Stimulated activated naive CD4-positive, alpha-beta T cell treated with Interleukin-2 at 50 U/mL for 16 hours (primary cell): ENCODE results near the gene MMD.
"Not testable (repeated sequence)": the region's sequence is repeated elsewhere in the genome, so short reads cannot be mapped to it uniquely, and the experiment has no call there.

ENCODE experiments used
- DNase-seq: peaks from one replicate; lab custom pipeline; 2025; lab: John Stamatoyannopoulos, UW

The MMD gene, protein sequence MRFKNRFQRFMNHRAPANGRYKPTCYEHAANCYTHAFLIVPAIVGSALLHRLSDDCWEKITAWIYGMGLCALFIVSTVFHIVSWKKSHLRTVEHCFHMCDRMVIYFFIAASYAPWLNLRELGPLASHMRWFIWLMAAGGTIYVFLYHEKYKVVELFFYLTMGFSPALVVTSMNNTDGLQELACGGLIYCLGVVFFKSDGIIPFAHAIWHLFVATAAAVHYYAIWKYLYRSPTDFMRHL

DNA sequence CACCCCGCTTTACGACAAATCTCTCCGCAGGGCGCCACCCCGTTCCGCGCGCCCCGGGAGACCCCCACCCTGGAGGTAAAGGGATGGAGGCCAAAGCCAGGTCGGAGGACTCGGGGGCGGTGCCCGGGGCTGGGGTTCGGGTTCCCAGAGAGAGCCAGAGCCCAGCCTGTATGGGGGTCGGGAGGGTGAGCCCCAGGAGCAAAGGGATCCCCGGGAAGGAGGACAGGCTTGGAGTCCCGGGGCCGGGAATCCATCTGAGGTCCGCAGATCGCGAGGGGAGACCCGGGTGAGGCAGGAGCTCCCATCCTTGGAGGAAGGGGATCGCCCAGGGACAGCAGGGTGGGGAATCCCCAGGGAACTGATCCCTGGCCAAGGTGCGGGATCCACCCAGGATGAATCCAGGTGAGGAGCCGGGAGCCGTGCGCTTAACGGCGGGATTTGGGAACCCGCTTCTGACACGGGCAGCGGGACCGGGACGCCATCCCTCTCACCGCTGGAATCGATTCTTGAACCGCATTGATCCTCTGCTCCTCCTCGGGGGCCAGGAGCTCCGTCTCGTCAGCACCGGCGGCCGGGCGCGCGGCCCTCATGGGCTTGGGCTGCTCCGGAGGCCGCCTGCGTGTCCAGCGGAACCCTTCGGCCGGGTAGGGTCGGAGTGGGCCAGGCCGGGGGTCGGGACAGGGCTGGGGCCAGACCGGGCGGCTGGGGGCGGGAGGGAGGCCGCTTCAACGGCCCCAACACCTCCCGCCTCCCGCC lies at the start of gene MMD:
Gene MMD (minus strand): TSS at position 657 of the 756 bp plus-strand sequence. CDS start 140 bp downstream, at position 517.
- no peak for DNase-seq

DNA sequence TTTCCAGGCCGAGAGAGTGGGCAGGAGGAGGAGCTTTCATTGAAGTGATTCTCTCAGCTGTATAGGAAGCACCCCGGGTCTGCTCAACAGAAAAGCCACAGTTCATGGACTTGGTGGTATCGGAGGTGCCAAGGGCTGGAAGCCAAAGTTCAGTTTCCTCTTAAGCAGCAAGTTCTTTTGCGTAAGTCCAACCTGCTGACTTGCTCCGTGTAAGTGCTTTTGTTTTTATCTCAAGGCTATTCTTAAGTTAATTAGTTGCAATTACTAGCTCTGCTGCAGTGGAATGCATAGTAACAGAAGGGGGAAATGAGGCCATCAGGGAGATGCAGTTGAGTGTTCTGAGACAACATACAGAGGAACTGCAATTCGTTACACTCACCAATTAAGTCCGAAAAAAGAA lies 45.0 kb upstream of the MMD start:
- no peak for DNase-seq

DNA sequence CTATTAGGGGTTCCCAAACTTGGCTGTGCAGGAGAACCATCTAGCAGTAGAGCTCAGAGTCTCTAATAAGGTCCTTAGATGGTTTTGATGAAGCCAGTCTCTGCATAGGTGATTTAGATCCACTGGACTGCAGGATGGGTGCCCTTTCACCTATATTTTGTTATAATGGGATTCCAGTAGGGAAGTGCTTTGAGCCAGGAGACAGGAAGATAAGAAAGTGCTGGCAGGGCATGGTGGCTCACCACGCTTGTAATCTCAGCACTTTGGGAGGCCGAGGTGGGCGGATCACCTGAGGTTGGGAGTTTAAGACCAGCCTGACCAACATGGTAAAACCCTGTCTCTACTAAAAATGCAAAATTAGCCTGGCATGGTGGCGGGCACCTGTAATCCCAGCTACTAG lies 44.1 kb upstream of the MMD start:
- DNase-seq = not testable (repeated sequence)

DNA sequence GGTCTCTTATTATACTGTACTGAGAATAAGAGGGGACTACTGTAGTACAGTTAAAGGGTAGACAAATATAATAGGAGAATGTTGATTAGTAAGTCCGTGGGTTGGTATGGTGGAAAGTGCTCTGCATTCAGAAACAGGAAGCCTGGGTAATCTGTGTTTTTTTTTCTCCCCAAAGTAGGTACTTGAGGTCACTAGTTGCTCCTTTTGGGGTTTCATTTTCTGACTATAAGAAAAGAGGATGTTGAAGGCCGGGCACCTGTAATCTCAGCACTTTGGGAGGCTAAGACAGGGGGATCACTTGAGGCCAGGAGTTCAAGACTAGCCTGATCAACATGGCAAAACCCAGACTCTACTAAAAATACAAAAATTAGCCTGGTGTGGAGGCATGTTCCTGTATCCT lies 42.0 kb upstream of the MMD start:
- no peak for DNase-seq

DNA sequence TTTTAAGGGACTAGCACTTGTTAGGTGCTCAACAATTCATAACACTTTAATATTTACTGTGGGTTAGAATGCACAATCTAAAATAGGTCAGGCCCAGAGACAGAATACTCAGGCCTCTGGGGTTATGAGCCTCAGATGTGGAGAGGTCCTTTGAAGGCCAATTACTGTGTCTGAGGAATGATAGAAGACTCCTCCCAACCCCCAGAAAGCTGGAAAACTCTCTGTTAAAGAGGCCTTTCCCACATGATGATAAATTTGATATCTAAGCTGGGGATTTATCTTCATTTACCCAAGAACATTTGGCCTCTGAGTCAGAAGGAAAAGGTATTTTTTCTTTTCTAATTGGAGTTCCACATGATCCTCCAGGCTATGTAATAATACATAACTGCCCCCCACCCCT lies 41.1 kb upstream of the MMD start:
- no peak for DNase-seq

DNA sequence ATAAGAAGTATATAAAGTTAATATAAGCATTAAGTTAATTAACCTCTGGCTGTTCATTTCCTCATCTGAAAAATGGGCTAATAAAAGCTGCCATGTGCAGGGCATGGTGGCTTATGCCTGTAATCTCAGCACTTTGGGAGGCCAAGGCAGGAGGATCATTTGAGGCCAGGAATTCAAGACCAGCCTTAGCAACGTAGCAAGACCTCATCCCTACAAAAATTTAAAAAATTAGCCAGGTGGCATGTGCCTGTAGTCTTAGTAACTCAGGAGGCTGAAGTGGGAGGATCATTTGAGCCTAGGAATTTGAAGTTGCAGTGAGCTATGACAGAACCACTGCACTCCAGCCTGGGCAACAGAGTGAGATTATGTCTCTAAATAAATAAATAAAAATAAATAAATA lies 40.6 kb upstream of the MMD start:
- DNase-seq = no peak

DNA sequence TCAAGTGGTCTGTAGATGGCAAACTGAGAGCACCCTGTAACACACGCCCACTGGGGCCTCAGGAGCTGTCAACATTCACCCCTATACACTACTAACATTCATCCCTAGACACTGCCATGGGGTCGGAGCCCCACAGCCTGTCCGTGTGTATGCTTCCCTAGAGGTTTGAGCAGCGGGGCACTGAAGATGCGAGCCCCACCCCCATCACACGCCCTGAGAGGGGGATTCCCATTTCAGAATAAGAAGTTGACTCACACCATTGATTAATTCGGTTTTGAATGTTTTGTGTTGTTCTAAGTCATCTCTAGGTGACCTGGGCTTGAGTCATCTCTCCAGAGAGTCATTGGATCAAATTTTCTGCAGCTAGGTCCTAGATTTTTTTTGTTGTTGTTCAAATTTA lies 37.3 kb upstream of the MMD start:
- DNase-seq = peak; percentile 49

DNA sequence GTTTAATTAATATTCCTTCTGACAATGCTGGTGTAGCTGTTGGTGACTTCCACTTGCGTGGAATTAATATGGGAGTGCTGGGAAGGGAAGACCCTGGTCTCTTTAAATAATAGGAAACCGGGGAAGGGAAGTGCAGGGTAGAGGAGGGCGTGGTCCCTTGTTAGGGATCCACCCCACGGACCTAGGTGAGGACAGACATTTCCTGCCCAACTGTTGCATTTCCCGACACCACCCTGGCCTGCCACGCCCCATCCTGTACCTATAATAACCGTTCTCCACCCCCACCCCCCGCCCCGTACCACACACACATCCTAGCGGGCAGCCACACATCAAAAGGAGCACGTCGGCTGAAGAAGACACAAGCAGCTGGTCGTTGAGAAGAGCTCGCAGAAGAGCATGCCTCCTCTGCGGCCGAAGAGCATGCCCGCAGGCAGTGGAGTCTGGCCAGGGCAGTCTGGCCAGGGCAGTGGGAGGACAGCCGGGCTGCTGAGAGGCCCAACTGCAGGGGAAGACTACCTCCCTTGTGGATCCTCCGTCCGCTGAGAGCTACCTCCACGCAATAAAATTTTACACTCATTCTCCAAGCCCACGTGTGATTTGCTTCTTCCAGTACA lies 36.8 kb upstream of the MMD start:
- DNase-seq = no peak

DNA sequence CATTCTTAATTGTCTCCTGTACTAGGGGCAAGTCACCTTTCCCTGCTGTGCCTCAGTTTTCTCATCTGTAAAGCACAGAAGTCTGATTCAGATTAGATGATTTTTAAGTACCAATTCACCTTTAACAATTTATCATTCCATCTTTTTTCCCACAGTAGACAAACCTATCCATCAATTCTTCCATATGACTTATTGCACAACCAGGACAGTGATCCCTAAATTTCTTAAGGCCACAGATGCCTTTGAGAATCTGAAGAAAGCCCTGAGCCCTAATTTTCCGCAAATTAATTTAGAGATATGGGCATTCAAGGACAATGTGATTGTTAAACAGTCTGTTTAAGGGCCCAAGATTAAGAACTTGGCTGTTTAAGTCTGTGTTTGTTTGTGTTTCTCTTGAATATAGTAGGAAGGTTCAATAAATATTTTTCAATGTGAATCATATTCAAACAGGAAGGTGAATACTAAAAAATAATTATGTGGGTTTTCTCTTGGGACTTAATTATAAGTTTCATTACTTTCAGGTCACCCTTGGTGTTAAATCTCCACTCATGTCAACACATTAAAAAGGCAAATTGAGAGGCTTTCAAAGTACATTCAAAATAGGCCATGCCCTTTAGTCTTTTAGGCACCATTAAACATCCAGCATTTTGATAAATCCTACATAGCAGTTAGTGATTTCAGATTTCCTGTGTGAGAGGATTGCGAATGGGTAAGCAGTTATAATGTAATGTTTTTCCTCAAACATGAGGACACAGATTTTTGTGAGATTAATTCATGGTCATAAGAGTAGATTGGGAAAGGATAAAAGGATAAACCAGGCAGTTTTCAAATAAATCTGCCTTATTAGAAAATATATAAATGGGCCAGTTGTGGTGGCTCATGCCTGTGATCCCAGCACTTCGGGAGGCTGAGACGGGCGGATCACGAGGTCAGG lies 34.9 kb upstream of the MMD start:
- no peak for DNase-seq

DNA sequence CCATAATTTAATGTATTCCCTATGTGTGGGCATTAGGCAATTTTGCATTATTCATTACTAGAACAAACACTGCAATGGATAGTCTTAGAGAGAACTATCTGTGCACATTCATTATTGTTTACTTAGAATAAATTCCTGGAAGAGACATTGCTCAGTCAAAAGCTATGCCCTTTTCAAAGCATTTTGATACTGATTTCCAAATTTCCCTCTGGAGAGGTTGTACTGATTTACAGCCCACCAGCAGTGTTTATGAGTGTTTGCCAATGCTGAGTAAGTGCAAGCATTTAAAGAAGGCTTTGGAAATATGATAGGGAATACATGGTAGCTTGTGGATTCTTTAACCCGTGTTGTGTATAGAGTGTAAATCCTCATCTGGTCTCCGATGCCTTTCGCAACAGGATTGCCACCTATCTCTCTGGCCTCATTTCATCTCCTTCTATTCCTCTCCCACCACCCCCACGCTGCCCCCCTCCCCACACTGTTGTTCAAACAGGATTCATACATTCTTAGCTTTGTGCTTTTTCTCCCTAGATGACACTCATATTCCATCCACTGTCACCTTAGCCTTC lies 33.4 kb upstream of the MMD start:
- DNase-seq = no peak

DNA sequence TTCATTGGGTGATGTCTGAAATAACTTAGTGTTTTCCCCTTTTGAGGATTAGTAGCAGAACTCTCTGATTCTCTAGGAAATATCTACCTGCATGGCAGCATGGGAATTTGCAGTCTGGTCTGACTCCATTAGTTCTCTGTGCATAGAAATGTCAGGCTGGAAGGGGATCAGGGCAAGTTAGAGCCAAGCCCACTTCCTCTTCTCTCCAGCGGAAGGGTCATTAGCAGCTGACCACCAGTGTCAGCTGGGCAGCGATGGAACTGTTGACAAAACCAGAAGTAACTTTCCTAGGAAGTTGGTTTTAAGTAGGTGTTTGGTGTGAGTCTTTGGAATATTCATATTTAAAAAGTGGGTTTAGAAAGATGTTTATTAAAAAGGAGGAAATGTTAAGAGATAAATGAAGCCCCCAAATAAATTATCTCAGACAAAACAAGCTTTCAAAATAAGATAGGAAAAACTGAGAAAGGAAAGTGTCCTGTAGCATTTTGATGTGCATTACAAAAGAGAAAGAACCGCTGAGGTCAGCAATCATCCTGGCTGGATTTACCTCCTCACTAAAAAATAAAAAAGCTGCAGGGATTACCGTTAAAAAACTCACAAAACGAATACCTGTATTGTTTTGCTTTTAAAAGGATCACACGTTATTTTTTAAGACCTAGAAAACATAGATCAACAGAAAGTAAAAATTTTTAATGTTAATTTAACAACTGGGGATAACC lies 32.4 kb upstream of the MMD start:
- no peak for DNase-seq

DNA sequence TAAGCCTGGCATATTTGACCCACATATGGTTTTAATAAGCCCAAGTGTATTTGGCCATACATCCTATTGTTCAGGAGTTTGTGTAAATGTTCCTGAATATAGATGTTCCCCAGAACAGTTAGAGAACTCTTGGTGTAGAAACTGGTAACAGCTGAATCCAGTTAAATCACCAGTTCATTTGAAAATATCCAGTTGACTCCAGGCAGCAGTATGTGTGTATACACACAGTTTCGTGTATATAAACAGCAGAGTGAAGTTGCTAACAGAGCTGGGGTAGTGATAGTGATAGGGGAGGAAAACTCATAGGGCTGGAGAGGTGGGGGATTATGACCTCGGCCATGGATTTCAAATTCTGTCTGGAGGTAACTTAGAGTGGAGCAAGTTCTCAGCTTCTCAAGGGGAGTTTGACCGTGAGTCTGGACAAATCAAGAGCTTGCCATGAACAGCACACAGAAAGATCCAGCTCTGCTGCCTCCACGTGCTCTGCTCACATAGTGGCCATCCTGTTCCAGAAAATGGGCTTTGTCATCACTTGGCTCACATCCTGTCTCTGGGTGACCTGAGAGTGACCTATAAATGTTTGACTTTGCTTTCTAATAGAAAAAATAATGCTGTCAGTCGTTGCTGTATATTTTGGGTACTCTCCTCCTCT lies 30.6 kb upstream of the MMD start:
- no peak for DNase-seq

DNA sequence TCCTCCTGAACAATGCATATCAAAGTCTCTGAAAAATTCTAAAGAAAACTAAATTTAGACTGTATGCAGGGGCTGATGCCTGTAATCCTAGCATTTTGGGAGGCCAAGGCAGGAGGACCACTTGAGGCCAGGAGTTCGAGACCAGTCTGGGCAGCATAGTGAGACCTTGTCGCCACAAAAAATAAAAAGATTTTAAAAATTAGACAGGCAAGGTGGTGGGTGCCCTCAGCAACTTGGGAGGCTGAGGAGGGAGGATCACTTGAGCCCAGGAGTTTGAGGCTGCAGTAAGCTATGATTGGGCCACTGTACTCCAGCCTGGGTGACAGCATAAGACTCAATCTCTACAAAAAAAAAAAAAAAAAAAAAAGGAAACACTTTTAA lies 30.1 kb upstream of the MMD start:
- DNase-seq = no peak

DNA sequence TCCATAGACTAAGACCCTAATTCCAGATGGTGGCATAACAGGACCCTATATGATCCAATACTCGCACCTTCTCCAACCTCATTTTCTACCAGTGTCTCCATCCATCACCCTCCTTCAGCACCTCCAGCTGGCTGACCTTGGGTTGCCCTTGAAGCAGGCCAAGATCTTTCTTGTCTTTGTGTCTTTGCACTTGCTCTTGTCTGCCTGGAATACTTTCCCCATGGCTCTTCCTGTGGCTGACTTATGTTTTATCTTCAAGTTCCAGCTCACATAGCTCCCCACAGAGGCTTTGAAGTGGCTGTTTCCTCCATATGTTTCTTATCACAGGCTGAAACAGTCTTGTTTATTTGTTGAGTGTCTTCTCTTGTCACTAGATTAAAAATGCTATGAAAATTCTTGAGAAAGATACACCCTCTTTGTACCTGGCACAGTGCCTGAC lies 29.6 kb upstream of the MMD start:
- no peak for DNase-seq

DNA sequence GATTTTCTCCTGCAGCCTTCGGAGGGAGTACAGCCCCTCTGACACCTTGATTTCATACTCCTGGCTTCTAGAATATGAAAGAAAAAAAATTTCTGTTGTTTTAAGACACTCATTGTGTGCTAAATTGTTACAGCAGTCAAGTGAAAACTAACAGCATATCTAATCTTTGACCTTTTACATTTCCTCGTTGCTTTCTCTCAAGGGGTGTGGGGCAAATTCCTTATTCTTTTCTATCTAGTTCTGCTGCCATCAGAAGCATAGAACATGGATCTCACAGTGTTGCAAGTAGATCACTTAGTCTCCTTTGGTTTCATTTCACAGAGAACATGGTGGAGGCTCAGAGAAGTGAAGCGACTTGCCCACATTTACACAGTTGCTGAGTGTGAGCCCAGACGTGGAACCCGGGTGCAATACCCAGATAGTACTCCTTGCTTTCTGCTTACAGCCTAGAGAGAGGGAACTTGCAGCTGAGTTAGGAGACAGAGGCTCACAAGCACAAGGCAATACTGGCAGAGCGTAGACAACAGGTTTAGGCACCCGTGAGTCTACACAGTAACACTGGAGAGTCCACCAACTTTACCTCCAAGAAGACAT lies 28.7 kb upstream of the MMD start:
- DNase-seq = no peak

DNA sequence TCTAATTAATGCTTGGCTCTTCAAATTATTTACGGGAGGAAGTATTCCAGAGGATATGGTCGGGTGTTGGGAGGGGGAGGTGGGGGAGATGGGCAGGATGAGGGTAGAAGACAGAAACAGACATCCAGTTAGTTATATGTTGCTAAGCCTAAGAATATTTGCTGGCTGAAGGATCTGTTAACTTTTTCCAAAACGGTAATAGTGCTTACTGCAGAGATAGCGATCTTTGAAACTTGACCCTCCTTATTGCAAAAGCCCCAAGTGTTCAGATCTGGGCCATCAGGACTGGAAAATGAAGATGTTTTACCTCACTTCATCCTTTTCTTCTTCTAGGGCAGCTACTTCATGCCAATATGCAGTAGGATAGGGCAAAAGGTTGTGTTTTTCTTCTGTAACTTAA lies 27.0 kb upstream of the MMD start:
- DNase-seq = no peak

DNA sequence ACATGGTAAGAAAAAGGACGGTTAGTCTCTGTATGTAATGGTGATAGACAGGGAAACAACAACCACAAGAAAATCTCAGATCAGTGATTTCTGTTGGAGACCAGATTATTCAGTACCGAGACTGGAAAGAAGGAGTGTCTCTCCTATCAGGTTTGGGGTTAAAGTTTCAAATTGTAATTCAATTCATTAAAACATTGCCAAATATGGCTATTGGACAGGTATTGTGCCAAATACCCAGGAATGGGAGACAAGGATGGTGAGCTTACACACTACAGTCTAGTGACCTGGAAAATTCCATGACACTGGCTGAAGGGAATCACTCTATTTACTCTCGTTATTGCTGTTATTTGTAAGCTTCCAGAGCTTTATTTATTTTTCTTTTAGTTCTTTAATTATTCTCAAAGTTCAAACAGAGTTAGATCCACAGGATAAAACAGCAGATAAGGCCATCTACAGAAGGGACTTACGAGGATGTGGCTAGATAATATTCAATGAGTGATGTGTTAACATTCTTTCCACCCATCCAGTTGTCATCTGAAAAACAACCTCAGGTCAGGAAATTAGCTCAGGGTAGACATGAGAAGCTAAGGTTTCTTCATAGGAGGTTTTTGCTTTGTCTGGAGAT lies 25.1 kb upstream of the MMD start:
- DNase-seq = no peak

DNA sequence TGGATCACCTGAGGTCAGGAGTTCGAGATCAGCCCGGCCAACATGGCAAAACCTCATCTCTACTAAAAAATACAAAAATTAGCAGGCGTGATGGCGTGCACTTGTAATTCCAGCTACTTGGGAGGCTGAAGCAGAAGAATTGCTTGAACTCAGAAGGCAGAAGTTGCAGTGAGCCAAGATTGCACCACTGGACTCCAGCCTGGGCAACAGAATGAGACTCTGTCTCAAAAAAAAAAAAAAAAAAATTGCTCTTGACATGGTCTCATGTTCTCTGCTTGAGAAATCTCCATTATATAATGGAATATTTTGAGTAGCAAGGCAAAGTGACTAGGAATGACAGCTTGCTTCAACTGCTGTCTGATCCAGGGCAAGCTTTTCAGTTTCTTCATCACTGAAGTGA lies 24.4 kb upstream of the MMD start:
- DNase-seq = not testable (repeated sequence)

DNA sequence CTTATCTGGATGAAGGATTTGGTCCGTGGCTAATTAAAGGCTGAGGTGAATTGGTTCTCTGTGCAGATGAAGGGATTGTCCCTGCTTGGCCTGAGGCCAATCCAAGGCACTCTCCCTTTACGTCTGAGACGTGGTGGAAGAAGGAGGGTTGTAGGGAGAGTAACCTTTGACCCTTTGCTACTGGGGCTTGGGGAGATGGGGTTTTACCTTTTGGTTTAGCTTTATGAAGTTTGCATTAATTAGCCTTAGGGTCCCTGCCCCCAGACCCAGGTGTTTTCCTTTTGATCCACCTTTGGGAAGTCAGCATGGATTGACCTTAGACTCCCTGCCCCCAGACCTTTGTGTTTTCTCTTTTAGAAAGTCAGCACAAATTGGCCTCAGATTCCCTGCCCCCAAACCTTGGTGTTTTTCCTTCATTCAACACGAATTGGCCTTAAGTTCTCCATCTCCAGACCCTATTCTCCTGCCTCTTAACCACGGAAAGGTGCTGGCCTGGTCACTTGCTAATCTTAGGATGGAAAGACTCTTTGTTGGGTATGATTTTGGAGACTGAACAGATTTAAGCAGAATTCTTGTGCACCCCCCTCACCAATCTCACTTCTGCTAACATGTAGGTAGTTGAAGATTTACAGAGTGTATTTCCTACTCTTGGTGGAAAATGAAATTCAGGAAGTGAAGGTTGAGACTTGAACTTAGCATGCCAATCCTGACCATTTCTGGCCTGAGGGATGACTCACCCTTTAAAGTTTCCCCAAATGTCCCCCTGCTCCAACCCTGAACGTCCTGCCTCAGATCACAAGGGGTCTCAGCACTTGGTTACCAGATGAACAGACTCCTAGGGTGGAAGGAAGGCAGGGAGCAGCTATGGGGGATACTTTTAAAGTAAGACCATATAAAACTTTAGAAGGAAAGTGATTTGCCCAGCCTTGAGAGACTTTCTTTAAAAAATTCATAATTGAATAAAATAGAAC lies 23.1 kb upstream of the MMD start:
- DNase-seq = no peak
